NCI-H82 (cell line): ENCODE results near the gene ARMC8.

ENCODE experiments used
- DNase-seq: peaks from one replicate; lab custom pipeline; 2025; lab: John Stamatoyannopoulos, UW

The ARMC8 gene

GRCh38 chr3:138197524-138197923 lies 10.4 kb downstream of the ARMC8 start:
- DNase-seq: no peak

DNA sequence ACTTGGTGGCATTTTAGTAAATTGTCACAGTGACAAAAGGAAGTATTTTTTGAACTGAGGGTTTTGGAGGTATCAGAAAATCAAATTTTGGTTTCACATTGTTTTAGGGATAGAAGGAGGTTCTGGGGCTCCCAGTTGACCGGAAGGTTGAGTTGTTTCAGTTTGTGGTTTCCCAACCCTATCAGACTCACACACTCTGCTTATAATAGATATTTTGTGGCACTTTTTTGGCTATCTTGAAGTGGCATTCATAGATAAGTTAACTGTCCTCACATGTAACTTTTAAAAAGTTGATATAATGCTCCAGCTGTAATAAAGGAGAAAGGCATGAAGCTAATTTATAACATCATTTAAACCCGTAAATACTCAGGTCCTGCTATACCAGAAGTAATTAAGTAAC lies 12.8 kb downstream of the ARMC8 start:
- DNase-seq: no peak

DNA sequence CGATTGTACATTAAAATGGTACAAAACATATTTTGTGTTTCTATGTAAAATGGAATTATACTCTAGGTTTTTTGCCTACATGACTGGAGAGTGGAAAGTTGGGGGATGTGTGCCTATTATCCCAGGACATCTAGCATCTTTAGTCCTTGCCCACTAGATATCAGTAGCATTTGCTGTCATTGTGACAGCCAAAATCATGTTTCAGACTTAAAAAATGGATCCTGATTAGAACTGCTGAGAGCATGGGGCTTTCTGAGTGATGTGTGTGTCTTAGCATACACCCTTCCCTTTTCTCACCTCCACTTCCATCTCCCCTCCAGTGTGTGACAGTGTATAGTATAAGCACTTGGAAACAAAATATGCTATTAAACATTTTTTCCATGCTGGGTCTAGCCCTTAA lies 13.3 kb downstream of the ARMC8 start:
- no peak for DNase-seq

GRCh38 chr3:138202945-138203701 lies 16.0 kb downstream of the ARMC8 start:
- DNase-seq: no peak

- peak; percentile 53 for DNase-seq
Measured at GRCh38 chr3:138203938-138204337, 16.8 kb downstream of the ARMC8 start.

- DNase-seq: no peak
Measured at GRCh38 chr3:138205527-138205926, 18.4 kb downstream of the ARMC8 start.

DNA sequence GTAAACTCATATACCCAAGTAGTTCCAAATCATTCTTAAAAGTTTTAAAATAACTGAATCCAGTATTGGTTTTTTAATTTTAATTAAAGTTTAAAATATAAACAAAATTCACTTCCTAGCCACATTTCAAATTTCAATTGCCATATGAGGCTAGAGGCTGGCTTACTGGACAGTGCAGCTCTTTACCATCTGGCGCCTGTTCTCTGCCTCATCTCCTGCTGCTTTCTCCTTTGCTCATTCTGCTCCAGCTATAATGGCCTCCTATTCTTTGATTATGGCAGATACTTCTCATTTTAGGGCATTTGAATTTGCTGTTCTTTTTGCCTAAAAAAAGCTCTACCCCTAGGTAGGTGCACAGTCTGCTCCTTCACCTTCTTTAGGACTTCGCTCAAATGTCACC lies 19.1 kb downstream of the ARMC8 start:
- peak; percentile 15 for DNase-seq

- peak; percentile 15 for DNase-seq
Measured at GRCh38 chr3:138210528-138210927, 23.4 kb downstream of the ARMC8 start.

GRCh38 chr3:138213398-138214085 lies 26.4 kb downstream of the ARMC8 start:
- DNase-seq: peak; percentile 11

DNA sequence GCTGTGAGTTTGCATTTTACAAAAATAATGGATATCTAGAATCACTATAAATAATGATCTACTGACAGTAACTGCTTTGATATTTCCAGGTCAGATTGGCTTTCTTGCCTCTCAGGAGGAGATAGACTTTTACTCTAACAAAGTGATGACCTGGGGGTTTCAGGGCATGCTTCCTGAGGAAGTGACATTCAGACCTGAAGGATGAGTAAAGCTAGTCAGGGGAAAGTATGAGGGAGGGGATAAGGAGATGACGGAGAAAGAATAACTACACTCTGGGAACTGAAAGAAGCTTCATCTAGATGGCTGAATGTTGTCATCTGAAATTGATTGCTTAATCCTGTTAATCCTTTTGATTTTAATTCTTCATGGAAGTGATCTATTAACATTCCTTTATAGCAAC lies 32.2 kb downstream of the ARMC8 start:
- DNase-seq: no peak

DNA sequence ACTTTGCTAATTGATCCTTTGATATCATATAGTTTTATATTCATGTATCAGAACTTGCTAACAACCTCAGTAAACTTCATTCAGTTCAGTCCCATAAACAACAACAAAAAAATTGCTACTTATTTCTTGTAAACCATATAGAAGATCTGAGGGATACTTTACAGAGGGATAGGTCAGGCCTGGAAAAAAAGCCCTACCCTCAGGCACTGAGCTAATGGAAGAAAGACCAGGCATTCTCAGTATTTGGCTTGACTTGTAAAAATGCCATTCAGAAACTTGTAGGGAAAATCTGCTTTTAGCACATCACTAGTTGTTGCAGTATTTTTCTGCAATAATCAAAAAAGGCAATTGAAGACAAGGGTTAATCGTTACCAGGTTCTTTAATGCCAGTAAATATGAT lies 33.1 kb downstream of the ARMC8 start:
- DNase-seq: no peak

DNA sequence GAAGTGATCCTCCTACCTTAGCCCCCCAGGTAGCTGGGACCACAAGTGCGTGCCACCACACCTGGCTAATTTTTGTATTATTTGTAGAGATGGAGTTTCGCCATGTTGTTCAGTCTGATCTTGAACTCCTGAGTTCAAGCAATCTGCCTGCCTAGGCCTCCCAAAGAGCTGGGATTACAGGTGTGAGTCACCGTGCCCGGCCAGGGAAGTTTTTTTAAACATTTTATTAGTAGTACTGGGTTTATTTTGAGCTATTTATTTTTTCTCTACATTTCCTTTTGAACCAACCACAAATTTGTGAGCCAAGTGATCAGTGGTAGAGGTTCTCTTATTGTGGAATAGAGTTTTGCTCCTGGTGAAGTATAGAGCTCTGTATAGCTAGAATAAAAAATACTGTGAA lies 33.7 kb downstream of the ARMC8 start:
- DNase-seq: no peak

GRCh38 chr3:138222131-138222941 lies 35.2 kb downstream of the ARMC8 start:
- DNase-seq: no peak

DNA sequence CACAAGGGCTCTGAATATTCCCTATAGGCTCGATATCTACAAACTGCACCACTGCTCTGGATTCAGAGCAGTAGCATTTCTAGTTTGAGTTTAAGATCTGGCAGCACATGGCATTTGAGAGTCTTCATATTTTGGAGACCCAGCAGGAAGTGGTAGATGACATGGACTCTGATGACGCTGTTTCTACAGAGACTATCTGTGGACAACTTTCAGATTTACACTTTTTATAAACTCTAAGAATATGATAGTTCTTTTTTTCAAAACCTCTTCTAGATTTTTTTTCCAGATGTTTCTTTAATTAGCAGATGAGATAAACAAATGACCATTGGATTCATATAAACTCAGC lies 35.8 kb downstream of the ARMC8 start:
- no peak for DNase-seq

DNA sequence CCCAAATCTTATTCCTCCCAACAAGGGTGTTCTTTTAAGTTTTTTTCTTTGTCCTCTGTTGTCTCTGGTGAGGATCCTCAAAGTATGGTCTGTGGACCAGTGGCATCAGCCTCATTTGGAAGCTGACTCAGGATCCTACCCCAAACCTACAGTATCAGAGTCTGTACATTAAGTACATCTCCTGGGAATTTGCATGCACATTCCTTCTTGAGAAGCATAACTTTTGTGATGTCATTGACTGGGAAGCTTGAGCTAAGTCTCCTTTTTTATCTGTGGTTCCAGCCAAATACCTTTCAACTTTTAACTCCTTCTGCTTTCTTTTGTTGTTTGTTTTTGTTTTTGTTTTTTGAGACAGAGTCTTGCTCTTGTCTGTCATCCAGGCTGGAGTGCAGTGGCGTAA lies 40.5 kb downstream of the ARMC8 start:
- DNase-seq: no peak

DNA sequence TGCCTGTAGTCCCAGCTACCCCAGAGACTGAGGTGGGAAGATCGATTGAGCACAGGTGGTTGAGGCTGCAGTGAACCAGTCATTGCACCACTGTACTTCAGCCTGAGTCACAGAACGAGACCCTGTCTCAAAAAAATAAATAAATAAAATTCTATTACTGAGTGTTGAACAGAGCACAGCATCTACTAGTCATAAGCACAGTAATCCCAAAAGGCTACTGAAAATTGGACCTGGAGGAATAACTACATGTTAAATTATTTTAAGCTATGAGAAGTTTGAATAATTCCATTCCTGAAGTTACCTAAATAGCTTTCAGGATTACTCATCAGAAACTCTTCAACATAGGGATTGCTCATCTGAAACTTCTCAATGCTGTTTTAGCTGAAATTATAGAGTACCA lies 43.4 kb downstream of the ARMC8 start:
- DNase-seq: no peak

GRCh38 chr3:138232705-138233364 lies 45.7 kb downstream of the ARMC8 start:
- no peak for DNase-seq

DNA sequence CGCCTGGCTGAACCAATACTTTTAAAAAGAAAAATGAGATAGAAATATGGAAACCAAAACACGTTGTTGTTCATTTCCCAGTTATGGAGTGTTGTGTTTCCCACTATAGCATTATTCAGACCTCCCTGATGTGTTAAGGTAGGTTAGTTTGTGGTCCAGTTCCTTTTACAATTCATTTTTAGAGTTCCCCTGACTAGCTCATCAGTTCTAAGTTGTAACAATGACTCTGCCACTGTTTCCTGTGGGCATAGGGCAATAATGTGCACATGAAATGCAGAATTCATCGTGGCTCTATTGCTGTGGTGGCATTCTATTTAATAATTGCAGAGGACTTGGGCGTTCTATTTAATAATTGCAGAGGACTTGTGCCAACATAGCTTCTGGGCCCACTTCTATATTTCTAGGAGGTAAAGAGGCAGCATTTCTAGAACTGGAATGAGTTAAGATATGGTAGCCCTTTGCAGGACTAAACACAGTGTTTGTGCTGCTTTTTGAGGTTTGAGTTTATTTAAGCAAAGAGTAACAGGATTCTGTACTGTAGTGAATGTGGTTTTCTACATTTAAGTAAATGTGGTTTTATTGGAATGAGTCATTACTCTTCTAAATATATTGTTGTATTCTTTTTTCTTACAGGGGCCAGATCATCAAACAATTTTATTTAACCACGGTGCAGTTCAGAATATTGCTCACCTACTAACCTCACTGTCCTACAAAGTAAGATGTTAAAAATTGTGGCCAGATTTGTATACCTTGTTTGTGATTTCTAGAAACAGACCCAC lies 47.5 kb downstream of the ARMC8 start:
- DNase-seq: no peak

DNA sequence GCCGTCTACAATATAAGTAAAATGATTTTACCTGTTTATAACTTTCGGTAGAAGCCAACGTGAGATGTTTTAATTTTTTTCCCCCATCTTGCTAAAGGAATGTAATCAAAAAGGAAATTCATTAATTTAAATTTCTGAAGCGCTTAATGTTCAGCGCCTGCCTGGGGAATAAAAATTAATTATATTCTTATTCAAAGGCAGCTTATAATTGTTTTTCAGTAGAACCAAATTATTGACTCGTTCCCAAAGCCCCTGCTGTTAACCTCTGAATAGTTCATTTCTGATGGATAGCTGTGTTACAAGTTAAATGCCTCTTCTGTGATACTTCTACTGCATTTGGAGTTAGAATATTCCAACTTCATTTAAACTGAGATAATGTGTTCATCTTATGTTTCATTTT lies 51.6 kb downstream of the ARMC8 start:
- no peak for DNase-seq

GRCh38 chr3:138241061-138241460 lies 54.0 kb downstream of the ARMC8 start:
- no peak for DNase-seq

DNA sequence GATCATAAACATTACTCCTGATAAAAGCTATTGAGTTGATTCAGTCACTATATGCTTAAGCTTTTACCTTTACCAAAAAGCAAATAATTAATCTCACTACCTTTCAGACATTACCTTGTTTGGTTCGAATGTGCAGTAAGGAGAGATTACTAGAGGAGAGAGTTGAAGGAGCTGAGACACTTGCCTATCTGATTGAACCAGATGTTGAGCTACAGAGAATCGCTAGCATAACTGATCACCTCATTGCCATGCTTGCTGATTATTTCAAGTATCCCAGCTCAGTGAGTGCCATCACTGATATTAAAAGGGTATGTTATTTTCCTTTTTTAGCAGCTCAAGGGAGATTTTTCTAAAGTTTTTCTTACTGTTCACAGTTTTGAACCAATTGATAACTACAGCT lies 54.6 kb downstream of the ARMC8 start:
- DNase-seq: no peak

DNA sequence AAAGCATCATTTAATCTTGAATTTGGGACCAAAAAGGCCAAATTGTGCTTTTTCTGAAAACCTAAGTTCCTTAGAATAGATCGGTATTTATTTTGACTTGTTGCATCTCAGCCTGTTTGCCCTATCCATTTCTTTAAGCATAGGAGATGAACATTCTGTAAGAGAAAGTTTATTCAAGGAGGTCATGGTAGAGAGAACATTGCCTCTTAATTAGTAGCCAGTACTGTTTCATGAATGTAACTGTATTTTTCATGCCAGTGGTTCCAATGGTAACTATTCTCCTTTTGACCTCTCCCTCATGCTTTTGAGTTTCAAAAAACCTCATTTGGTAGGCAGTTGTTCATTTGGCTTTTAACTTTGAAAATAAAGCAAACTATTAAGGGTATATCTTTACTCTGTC lies 55.4 kb downstream of the ARMC8 start:
- no peak for DNase-seq
